AG09309 (cell line): ENCODE measurements around the gene PUS7L.

Source experiments
- DNase-seq: peaks from one replicate; pipeline ENCODE4 v3.0.0-alpha.2; 2010; ENCODE audit warnings: low read depth
- H3K4me3 ChIP-seq: 2 replicates; pipeline ENCODE4 v1.5.1; 2011; ENCODE audit warnings: mild to moderate bottlenecking, low read depth, low read length, moderate library complexity; ENCODE audit not compliant: control insufficient read depth
- CTCF ChIP-seq: IDR thresholded peaks from 2 replicates; pipeline ENCODE4 v1.5.1; 2011; ENCODE audit warnings: mild to moderate bottlenecking, low read depth, low read length, inconsistent platforms; ENCODE audit not compliant: insufficient read depth, control insufficient read depth; ENCODE audit errors: missing control alignments

PUS7L gene

GRCh38 chr12:43750814-43751213 is 7.8 kb downstream of the PUS7L start:
- DNase-seq, result no peak
- no peak overlapping the region for H3K4me3 ChIP-seq
- no peak for TF ChIP-seq CTCF

DNA sequence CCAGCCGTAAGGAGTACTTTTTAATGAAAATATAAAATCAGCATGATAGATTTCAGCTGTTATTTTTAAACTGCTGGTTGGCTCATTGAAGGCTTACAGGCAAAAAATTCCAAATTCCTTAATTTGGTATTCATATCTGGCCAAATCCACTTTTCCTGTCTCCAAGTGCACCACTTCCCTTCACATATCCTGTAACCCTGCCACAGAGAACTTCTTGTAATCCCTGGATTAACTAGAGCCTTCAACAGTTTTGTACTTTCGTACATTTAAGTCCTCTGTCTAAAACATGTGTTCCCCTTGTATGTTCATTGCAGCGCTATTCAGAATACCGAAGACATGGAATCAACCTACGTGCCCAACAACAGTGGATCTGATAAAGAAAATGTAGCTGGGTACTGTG is 9.6 kb downstream of the PUS7L start:
- DNase-seq, result no peak
- no peak overlapping the region for H3K4me3 ChIP-seq
- TF ChIP-seq CTCF, result no peak

GRCh38 chr12:43744826-43745225 is 13.8 kb downstream of the PUS7L start:
- H3K4me3 ChIP-seq, result no peak overlapping the region
- DNase-seq, result no peak
- no peak for TF ChIP-seq CTCF

DNA sequence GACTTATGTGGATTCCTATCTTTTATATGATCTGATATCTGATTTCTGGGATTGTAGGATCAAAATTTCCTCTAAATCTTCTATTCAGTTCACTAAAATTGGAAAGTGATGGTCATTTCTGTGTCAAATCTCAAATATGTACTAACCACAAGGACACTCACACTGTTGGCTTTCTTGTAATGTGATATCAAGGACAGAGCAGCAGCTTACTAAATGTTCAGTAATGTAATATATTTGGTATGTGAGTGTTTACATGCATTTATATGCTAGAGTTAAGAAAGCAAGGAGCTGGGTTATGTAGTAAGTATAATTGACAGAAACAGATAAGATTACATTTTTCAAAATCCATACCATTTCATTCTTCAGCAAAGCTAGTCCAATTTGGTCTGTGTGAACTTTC is 16.5 kb downstream of the PUS7L start:
- TF ChIP-seq CTCF, result no peak
- DNase-seq, result peak; percentile 66

DNA sequence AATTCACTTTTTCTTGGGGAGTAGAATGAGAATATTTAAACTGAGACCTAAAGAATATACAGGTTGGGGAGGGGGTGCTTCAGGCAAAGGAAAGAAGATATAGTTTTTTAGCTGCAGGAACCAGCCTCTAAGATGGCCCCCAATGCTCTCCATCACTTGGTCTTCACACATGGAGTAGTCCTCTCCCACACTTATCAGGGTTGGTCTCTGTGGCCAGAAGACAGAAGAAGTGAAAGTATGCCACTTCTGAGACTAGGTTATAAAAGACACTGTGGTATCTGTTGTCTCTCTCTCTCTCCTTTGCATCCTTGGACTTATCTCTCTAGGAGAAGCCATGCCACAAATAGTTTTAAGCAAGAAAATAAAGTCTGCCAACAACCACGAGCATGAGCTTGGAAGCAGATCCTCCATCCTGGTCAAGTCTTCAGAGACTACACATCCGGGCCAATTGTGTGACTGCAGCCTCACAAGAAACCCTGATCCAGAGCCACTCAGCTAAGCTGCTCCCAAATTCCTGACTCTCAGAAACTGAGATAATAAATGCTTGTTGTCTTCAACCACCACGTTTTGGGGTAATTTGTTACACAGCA is 18.0 kb downstream of the PUS7L start:
- H3K4me3 ChIP-seq, result no peak overlapping the region
- no peak for DNase-seq
- no peak for TF ChIP-seq CTCF

More for the DNA sequence above, 16.5 kb downstream of the PUS7L start:
- no peak overlapping the region for H3K4me3 ChIP-seq

- no peak overlapping the region for H3K4me3 ChIP-seq
- no peak for DNase-seq
- TF ChIP-seq CTCF, result no peak
Observed at GRCh38 chr12:43737646-43738045, 20.9 kb downstream of the PUS7L start.
